OCI-LY1 (cell line): ENCODE results near the gene SLC30A9.

Experiments
- CTCF ChIP-seq: fragments of 200-600 bp; sonication (generic), shearing (Covaris generic); IDR thresholded peaks from 2 replicates; pipeline ENCODE4 v1.5.1; 2017; ENCODE audit warnings: mild to moderate bottlenecking, antibody characterized with exemption, low read length, moderate library complexity, mixed read lengths
- EZH2 ChIP-seq: fragments of 200-600 bp; sonication (generic), shearing (Covaris generic); IDR thresholded peaks from 2 replicates; pipeline ENCODE4 v1.8.0; 2017; ENCODE audit warnings: borderline replicate concordance, mixed run types, mild to moderate bottlenecking, antibody characterized with exemption, low read length, moderate library complexity, mixed read lengths

GRCh38 chr4:42015438-42015837 is 25.1 kb downstream of the SLC30A9 start:
- TF ChIP-seq CTCF, result no peak
- no peak for TF ChIP-seq EZH2
